HG03139 (cell line): Measurements from ENCODE around the gene PDE2A.

Experiments
- ATAC-seq: cut with Tn5 transposase; IDR thresholded peaks from one replicate; pipeline ENCODE4 v1.9.1; 2021; ENCODE audit not compliant: unreplicated experiment

The PDE2A gene

DNA sequence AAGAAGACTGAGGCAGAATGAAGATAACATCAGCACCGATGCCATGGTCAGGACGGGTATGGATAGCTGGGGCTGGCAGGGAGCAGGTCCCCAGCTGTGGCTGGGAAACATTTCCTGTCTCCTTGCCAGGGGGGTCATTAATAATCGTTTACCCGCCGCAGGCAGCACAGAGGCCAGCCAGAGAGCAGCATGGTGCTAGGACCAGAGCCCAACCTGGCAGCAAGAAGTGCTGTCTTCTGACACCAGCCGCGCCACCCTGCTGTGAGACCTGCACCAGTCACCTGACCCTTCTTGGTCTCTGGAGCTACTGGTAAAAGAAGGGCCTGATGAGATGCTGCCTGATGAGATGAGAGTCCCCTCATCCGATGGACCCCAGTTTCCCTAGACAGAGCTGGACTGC lies 36.3 kb downstream of the PDE2A start:
- ATAC-seq = no peak

- no peak for ATAC-seq
Measured at GRCh38 chr11:72637198-72637597, 37.0 kb downstream of the PDE2A start.

DNA sequence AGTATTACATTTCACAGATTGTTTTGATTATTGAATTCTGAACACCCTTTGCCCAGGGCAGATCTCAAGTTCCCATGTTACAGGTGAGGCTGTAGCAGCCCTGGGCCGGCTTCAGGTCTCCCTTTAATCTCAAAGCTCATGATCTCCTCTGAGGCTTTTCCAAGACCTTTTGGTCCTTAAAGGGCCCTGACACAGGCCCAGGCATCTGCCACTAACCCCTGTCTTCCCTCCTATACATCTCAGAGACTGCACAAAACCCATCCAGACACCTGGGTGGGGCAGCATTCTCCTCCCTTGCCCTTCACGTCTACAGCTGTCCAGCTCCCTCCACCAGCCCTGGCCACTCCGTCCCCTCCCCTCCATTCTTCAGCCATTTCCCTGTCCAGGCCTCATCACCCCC lies 37.8 kb downstream of the PDE2A start:
- ATAC-seq = no peak

GRCh38 chr11:72635933-72636332 lies 38.3 kb downstream of the PDE2A start:
- ATAC-seq = no peak

DNA sequence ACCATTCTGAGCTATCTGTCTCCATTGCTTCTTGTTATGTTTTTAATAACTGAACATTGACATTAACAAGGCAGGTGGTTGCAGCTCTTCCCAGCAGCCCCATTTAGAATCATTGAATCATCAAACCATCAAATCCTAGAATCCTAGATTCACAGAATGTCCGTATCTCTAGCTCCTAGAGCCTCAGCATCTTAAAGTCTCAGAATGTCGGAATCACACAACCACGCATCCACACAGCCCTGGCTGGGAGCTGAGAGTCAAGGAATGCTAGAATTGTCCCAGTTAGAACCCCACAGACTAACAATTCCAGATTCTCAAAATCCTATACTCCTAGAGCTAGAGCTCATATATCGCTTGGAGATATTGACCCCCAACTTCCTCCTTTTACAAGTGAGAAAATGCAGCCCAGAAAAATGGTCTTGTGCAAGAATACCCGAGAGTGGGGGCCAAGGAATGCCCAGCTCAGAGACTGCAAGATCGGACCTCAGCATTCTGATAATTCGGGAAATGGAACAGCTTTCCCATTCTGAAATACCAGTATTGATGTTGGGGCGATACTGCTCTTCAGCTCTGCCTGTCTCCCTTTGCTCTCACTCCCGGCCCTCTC lies 38.8 kb downstream of the PDE2A start:
- ATAC-seq = no peak

- ATAC-seq = no peak
Measured at GRCh38 chr11:72634472-72635095, 39.6 kb downstream of the PDE2A start.

GRCh38 chr11:72634016-72634415 lies 40.2 kb downstream of the PDE2A start:
- no peak for ATAC-seq

- ATAC-seq = no peak
Measured at GRCh38 chr11:72633068-72633467, 41.2 kb downstream of the PDE2A start.

GRCh38 chr11:72631806-72632731 lies 42.2 kb downstream of the PDE2A start:
- ATAC-seq = no peak

- ATAC-seq = no peak
Measured at GRCh38 chr11:72630104-72630852, 43.9 kb downstream of the PDE2A start.

- no peak for ATAC-seq
Measured at GRCh38 chr11:72629266-72629665, 45.0 kb downstream of the PDE2A start.

GRCh38 chr11:72627594-72628281 lies 46.5 kb downstream of the PDE2A start:
- ATAC-seq = no peak

DNA sequence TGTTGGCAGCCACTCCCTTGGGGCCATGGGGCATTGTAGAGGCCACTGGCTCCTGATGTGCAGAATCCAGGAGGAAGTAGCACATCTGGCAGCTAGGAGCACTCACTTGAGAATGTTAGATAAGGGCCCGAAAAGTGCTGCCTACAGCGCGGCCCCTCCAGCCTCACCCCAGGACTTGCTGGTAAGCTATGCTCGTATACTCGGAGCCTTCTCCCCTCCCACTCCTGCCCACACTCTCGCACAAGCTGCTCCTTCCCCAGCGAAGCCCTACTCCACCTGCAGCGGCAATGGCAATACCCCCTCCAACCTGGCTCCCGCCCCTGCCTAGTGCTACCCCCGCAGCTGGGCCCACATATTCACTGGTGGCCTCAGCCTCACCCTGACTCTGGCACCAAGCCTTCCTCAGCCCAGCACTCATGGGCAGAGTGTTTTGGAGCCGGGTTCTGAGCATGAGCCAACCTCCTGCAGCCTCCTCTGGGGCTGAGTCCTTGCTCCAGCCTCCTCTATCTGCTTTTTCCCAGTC lies 47.7 kb downstream of the PDE2A start:
- ATAC-seq = no peak

DNA sequence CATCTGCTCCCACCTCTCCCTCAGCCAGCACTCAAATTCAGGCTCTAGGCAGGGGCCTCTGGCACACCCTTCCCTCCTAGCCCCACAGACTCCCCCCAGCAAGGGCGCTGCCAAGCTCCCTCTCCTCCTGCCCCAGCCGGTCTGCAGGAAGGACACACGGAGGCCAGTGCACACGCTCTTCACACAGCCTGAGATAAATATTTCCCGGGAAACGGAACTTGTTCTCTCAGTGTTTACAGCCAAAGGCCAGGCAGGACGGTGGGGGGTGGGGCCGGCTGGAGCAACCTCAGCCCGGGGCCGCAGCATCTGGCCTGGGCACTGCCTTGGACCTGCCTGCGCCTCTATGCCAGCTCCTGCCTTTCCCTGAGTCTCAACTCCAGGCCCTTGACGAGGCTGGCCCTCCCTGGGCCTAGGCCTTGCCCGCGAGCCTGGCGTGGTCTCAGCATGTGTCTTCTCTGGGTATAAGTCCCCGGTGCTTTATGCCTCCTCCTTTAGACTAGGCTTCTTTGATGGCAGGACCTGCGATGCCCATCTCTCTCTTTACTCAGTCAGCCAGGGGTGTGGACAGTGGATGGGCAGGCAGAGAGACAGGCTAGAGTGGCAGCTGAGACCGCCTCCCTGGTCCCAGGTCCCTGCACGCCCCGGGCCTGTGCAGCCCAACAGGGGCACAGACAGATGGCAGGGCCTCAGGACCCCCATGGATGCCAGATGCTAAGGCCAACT lies 48.4 kb downstream of the PDE2A start:
- no peak for ATAC-seq

- no peak for ATAC-seq
Measured at GRCh38 chr11:72624496-72625201, 49.6 kb downstream of the PDE2A start.

DNA sequence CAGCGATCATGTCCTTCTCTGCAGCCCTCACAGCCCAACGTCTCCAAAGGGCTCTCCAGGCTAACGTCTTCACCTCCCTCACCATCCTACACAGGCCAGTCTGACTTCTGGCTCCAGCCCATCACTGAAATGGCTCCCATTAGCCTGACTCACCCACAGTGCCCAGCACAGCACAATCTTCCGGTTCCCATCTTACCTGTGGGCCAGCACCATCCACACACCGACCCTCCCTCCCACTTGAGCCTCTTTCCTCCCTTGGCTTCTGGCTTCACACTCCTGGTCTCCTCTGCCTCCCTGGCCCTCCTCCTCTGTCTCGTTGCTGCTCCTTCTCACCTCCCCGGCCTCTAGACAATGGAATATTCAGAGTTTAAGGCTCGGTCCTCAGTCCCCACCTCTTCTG lies 51.2 kb downstream of the PDE2A start:
- ATAC-seq = no peak

DNA sequence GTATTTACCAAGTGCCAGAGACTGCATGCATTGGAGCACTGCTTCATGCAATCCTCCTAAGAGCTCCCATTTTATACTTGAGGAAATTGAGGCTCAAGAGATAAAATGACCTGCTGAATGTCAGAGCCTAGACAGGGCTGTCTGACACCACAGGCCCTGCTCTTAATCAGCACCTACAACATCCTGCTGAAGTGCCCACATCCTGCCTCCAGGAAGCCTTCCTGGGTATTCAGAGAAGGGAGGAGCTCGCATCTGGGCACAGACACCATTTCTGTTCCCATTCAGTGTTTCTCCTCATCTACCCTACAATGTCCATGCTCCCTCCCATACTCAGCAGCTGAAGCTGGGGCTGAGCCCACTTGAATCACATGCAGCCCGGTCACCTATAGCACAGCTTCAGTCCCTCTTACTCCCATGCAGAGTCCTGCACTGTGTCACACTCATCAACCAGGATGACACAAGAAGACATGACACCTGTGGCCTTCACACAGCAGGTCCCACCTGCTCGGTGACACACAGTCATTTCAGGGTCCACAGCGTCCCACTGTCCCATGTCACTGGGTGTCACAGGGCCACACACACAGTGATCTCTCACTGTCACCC lies 53.1 kb downstream of the PDE2A start:
- ATAC-seq = no peak

- ATAC-seq = no peak
Measured at GRCh38 chr11:72618803-72619202, 55.4 kb downstream of the PDE2A start.
